ENCODE results near the gene SLC9A7.
A peak's percentile ranks its signal among the peaks of the same experiment; 100 is the strongest.

SLC9A7 gene

GRCh38 chrX:46597771-46598170 is 161.1 kb downstream of the SLC9A7 start:
- DNase-seq, result no peak

GRCh38 chrX:46597208-46597607 is 161.7 kb downstream of the SLC9A7 start:
- DNase-seq, result no peak

DNA sequence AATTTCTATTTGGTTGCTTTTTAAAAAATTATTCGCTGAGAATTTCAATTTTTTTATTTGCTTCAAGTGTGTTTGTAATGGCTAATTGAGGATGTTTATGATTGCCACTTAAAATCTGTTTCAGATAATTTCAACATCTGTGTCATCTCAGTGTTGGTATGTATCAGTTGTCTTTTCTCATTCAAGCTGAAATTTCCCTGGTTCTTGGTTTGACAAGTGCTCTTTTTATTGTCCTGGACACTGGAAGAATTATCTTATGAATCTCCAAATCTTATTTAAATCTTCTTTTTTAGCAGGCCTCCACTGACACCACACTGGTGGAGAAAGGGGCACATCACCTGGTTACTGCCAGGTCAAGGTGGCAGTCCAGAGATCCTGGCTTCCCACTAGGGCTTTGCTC is 163.8 kb downstream of the SLC9A7 start:
- DNase-seq, result no peak

DNA sequence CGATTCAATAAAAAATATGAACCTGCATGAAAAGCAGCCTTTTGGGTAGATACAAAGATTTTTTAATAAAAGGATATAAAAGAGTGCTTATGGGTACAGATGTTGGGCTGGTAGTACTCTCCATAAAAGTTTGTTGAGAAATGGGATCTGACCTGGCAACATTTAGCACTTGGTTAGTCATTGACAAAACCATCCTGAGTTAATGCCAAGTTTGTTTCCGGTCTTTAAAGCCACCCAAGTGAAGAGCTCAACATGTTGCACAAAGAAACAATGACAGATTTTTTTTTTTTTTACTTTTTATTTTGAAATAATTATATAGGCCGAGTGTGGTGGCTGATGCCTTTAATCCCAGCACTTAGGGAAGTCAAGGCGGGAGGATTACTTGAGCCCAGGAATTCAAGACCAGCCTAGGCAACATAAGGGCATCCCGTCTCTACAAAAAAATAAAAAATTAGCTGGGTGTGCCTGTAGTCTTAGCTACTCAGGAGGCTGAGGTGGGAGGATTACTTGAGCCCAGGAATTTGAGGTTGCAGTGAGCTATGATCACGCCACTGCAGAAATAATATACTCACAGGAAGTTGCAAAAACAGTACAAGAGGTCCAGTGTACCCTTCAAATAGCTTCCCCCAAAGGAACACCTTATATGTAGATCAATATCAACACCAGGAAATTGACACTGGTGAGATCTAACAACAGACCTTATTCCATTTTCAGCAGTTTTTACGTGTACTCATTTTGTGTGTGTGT is 168.8 kb downstream of the SLC9A7 start:
- no peak for DNase-seq

DNA sequence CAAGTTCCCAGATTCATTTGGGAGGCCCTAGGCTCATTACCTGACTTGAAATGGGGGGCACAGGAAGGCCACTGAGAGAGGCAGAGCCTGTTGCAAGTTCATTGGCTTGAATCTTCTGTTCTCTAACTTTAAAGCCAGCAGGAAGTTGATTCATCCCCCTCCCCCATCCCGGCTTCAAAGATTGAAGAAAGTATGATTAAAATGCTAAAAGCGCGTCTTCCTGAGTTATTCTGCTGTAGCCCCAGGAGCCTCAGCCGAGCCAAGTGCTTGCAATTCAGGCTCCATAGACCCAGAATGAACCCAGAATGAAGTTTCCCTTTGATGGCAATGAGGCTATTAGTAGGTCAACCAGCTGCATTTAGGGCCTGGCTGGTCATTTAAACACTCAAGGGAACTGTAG is 170.7 kb downstream of the SLC9A7 start:
- DNase-seq, result peak; percentile 51

DNA sequence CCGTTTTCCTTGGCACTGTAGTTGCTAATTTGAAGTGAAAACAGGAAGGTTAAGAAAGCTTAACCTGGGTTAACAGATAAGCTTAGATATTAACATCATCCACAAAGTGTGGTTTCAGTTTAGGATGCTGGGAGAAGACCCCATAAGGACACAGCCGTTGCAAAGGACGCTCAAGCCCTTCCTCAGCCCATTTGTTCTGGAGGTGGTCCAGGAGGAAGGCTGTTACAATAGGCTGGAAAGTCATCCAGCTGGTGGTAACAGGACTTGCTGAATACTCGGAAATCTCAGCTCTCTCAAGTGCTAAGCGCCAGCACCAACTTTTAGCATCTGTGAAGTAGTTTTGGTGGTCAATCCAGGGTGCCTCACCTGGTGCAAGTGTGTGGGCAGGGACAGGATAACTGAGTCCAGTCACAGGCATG is 171.2 kb downstream of the SLC9A7 start:
- no peak for DNase-seq

- peak; percentile 68 for DNase-seq
Observed at GRCh38 chrX:46587158-46587557, 171.8 kb downstream of the SLC9A7 start.

DNA sequence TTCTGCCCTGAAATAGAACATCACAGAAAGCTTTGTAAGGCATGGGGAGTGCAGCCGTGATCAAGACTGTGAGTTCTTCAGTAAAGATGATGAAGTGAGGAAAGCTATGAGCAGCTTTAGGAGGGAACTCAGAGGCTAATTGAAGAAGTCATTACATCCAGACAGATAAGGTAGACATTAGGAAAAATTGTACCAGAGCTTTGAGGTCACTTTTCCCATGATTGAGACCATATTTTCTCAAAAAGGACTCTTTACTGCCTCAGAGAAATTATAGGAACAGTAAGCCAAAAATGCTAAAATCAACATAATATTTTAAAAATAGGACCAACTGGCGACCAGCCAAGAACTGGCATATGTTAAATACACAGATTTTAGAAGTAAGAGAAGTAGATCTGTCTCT is 174.2 kb downstream of the SLC9A7 start:
- no peak for DNase-seq

GRCh38 chrX:46582966-46583365 is 176.0 kb downstream of the SLC9A7 start:
- DNase-seq, result no peak

DNA sequence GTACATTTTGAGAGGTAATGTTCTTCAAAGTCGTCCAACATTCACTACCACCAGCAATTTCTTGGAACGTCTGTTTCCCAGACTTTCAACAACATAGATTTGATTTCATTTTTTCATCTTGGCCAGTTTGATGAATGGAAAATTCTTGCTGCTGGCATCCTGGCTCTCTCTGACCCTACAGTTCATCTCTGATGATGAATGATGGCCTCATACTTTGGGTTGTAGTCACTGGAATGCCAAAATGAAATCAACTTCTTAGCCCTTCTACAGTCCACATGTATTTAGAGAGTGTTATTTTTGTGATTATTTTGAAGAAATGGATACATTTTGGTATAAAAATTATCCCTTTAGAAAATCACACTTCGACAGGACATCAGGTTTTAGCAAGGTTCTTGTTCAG is 176.6 kb downstream of the SLC9A7 start:
- DNase-seq, result no peak

- DNase-seq, result no peak
Observed at GRCh38 chrX:46580613-46581012, 178.3 kb downstream of the SLC9A7 start.

- DNase-seq, result no peak
Observed at GRCh38 chrX:46579250-46579649, 179.7 kb downstream of the SLC9A7 start.

DNA sequence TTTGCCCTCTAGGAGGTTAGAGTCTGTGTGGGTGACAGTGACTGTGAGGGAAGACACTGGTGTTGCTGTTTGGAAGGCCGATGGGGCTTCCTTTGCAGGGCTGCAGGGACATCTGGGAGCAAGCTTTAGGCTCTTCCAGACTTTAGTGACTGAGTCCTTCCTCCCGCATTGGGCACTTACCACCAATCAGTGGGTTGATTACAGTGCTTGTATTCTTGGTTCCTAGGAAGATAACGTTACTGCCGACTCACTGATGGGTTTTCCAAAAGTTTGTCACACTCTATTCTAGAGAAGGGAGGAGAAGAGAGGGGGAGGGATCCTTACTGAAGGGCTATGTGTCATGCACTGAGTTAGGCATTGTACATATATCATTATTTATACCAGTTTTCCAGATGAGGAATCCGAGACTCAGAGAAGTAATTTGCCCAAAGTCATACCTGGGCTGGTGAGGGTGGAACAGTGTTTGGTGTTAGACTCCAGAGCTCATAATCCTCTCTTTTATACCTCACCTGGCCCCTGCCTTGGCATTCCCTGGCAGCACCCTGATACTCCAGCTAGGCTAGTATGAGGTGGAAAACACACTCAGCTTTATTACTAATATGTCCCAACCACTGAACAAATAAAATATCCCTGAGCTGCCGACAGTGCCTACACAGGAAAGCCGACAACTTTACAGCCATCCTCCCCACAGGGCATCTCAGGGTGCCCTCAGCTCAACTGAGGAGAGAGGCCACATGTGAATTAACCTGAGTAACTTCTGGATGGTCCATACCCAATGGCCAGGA is 181.5 kb downstream of the SLC9A7 start:
- no peak for DNase-seq

DNA sequence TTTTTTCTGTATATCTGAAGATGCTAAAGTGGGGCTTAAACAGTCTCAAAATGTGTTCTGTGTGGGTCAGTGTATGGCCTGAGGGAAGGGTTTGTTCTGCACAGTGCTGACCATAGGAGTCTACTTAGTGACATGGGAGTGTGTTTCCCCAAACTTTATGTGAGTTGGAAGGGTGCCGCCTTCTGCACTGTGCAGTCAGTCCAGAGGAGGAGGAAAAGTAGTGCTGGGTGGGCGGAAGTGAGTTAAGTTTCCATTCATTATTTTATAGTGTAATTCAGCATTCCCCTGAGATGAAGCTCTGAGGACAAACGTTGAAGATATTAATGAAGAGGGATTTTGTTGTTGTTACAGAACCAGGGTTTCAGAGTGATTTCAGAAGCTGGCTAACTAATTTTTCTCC is 182.5 kb downstream of the SLC9A7 start:
- DNase-seq, result no peak

DNA sequence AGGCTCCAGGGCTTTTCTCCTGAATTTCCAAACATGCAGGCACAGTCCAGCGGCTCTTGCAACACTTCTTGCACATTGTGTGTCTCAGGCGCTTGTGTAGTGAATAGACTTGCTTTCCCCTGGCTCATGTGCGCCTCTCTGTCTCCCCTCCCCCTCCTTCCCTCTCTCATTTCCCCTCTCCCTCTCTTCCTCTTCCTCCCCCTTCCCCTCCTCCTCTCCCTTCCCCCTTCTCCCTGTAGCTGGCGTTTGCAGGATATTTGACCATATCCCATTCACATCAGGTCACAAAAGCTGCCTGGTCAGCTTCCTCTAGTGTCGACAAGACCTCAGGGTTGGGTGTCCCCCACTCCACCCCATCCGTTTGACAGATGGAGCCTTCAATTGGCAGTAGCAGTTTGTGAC is 182.9 kb downstream of the SLC9A7 start:
- DNase-seq, result no peak

GRCh38 chrX:46575586-46575985 is 183.3 kb downstream of the SLC9A7 start:
- no peak for DNase-seq

- no peak for DNase-seq
Observed at GRCh38 chrX:46574774-46575381, 184.0 kb downstream of the SLC9A7 start.

DNA sequence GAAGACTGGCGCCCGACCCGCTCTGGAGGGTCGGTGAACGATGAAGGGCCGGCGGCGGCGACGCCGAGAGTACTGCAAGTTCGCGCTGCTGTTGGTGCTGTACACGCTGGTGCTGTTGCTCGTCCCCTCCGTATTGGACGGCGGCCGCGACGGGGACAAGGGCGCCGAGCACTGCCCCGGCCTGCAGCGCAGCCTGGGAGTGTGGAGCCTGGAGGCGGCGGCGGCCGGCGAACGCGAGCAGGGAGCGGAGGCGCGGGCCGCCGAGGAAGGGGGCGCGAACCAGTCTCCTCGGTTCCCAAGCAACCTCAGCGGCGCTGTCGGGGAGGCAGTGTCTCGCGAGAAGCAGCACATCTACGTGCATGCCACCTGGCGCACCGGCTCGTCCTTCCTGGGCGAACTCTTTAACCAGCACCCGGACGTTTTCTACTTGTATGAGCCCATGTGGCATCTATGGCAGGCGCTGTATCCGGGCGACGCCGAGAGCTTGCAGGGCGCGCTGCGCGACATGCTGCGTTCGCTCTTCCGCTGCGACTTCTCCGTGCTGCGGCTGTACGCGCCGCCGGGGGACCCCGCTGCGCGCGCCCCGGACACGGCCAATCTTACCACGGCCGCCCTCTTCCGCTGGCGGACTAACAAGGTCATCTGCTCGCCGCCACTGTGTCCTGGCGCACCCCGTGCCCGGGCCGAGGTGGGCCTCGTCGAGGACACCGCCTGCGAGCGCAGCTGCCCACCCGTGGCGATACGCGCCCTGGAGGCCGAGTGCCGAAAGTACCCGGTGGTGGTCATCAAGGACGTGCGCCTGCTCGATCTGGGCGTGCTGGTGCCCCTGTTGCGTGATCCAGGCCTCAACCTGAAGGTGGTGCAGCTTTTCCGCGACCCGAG is 184.8 kb downstream of the SLC9A7 start:
- peak; percentile 57 for DNase-seq

GRCh38 chrX:46573331-46573891 is 185.5 kb downstream of the SLC9A7 start, which contains the start of gene CHST7:
Gene CHST7 (plus strand): TSS chrX:46573765. CDS start chrX:46573932, 167 bp downstream.
- peak; percentile 56 for DNase-seq

DNA sequence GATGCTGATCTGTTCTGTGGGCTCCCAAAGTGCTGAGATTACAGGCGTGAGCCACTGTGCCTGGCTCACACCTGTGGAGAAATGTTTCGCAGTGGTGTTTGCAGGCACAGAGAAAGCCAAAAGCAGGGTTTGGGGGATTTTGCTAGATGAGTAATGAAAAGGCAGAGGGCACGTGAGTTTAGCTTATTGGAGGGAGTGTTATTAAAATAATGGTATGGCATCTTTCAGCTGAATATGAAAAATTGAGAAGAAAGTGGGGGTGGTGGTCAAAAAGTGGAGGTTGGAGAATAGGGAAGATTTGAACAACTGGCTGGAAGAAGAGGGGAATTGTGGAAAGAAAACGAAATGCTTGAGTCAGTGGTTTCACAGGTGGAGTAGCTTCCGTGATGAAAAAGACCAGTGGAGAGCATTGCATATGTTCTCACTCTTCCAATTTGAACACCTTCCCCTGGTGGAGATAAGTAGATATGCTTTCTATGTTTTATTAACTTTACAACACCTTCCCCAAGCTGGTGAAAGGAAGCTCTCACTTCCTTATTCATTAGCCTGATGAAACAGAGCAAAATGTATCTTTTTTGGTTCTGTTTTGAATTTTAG is 186.5 kb downstream of the SLC9A7 start:
- no peak for DNase-seq

DNA sequence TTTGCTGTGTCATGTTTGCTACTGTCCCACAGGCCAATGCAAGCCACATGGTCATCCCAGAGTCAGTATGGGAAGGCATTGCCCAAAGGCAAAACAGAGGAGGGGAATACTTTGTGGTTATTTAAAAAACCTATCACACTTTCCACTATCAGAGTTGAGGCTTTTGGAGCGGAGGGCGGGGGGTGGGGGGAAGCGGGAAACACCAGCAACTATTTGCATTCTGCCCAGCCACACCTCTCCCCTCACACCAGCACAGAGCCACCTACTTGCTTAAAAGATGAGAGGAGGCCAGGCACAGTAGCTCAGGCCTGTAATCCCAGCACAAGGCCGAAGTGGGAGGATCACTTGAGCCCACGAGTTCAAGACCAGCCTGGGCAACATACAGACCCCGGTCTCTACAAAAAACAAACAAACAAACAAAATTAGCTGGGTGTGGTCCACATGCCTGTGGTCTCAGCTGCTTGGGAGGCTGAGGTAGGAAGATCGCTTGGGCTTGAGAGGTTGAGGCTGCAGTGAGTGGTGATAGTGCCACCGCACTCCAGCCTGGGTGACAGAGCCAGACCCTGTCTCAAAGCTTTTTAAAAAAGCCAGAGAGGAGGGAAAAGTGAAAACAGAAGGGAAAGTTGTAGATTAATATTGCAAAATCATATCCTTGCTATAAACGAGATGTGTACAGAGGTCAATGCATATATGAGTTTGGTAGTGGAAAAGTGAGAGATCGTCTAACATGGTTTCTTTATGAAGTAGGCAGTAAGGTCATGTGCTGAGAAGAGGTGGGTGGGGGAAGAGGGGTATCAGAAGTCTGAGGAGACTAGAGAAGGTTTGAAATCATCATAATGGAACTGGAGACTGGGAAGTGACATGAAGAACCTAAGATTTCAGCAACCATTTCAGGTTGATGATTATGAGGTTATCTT is 187.2 kb downstream of the SLC9A7 start:
- peak; percentile 63 for DNase-seq

Data from activated CD4-positive, alpha-beta T cell treated with anti-CD3 and anti-CD28 coated beads, Interleukin-2, amount 50 U/mL, for 16 hours (primary cell).